ENCODE results near the gene SENP2.

GRCh38 chr3:185555860-185556347 is 30.2 kb upstream of the SENP2 start:
- TF ChIP-seq REST (IDR thresholded peaks at IDR 0.05; ENCODE audit: low read depth): no peak
- TF ChIP-seq TCF12 (IDR thresholded peaks at IDR 0.05; ENCODE audit: low read depth): no peak
- no peak for TF ChIP-seq USF1 (IDR thresholded peaks at IDR 0.05)
- no peak for TF ChIP-seq YY1 (IDR thresholded peaks at IDR 0.05; ENCODE audit: low read depth)

Data from Ishikawa (cell line).